Suprapubic skin (tissue), 4 donors: ENCODE data around the gene ARID5A. TPM values are rescaled to one million over a fixed set of nuclear protein-coding genes. Genes with fewer than 3 reads are reported as not detected.
"Not testable (repeated sequence)": the region's sequence is repeated elsewhere in the genome, so short reads cannot be mapped to it uniquely, and the experiment has no call there.

Experiments
- DNase-seq, 2 donors: peaks; one replicate each; pipeline ENCODE4 v3.0.0-alpha.2; 2019; ENCODE audit warnings: low spot score in 2 of 2
- H3K27ac ChIP-seq: fragments of 200-600 bp; sonication (generic); one replicate; pipeline ENCODE4 v1.5.1; 2019
- H3K27me3 ChIP-seq: fragments of 200-600 bp; sonication (generic); one replicate; pipeline ENCODE4 v1.5.1; 2019
- H3K36me3 ChIP-seq: fragments of 200-600 bp; sonication (generic); one replicate; pipeline ENCODE4 v1.5.1; 2019
- H3K4me1 ChIP-seq: fragments of 200-600 bp; sonication (generic); one replicate; pipeline ENCODE4 v1.5.1; 2019
- H3K4me3 ChIP-seq: fragments of 200-600 bp; sonication (generic); one replicate; pipeline ENCODE4 v1.5.1; 2019; ENCODE audit warnings: mild to moderate bottlenecking
- H3K9me3 ChIP-seq: fragments of 200-600 bp; sonication (generic); one replicate; pipeline ENCODE4 v1.5.1; 2019
- CTCF ChIP-seq, 2 donors: fragments of 200-600 bp in 1 of 2; fragments of 450-650 bp in 1 of 2; sonication (generic) in 1 of 2; IDR thresholded peaks; one replicate each; pipeline ENCODE4 v1.5.1; 2016 to 2019; ENCODE audit warnings: antibody characterized with exemption in 2 of 2, mild to moderate bottlenecking in 1 of 2, moderate library complexity in 1 of 2
- EP300 ChIP-seq: sonication (generic); formaldehyde crosslinking; IDR thresholded peaks from one replicate; pipeline ENCODE4 v1.6.1; 2017; ENCODE audit warnings: antibody characterized with exemption
- POLR2A ChIP-seq, 2 donors: fragments of 450-650 bp; IDR thresholded peaks; one replicate each; pipeline ENCODE4 v1.6.1; 2017; ENCODE audit warnings: antibody characterized with exemption in 2 of 2, mild to moderate bottlenecking in 2 of 2, moderate library complexity in 2 of 2
- POLR2AphosphoS5 ChIP-seq, 3 donors: sonication (generic); formaldehyde crosslinking; IDR thresholded peaks; one replicate each; pipeline ENCODE4 v1.6.1; 2017; ENCODE audit warnings: antibody characterized with exemption in 3 of 3
- WGBS: methylation state at CpG from one replicate; pipeline ENCODE4 v1.1.5; 2018; 5-methylcytosine and 5-hydroxymethylcytosine counted together
- total RNA-seq, 4 donors: library from RNA; depleted of rRNA; stranded (reverse); fragments of >200 nt; gene quantifications; one replicate each; pipeline ENCODE4 v1.1.0, GENCODE V29; 2016

Gene ARID5A
- total RNA-seq, 4 donors from 2014 or later: 11.4 to 22.4 (median 15.0) TPM

GRCh38 chr2:96493072-96493471 lies 43.5 kb upstream of the ARID5A start:
- H3K27me3 ChIP-seq: no peaks in the 10 kb centered on the region
- H3K9me3 ChIP-seq: peaks cover 9% of the 10 kb centered on the region
- H3K36me3 ChIP-seq: no peaks in the 10 kb centered on the region
- no peak overlapping the region for H3K4me3 ChIP-seq
- no peaks in the 10 kb centered on the region for H3K4me1 ChIP-seq
- no peak for TF ChIP-seq EP300
- no peak for TF ChIP-seq CTCF (IDR thresholded peaks at IDR 0.05)
- no peak for TF ChIP-seq POLR2AphosphoS5 (IDR thresholded peaks at IDR 0.05)
- TF ChIP-seq POLR2A (IDR thresholded peaks at IDR 0.05): no peak
- no peak overlapping the region for H3K27ac ChIP-seq
- WGBS: 80% methylated on average over 5 of the region's 5 CpGs
- no peak for DNase-seq

DNA sequence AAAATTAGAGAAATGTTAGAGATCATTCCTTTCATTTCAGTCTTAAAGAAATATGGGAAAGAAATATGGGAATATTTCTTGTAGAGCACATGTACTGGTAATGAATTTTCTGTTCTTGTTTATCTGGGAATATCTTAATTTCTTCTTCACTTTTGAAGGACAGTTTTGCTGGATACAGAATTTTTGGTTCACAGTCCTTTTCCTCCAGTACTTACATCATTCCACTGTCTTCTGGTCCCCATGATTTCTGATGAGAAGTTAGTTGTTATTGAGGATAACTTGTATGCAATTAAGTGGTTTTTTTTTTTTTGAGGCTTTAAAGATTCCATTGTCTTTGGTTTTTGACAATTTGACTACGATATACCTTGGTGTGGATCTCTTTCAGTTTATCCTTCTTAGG lies 42.4 kb upstream of the ARID5A start:
- whole genome bisulfite sequencing: 95% methylated on average over 1 of the region's 1 CpG
- Histone ChIP-seq H3K9me3 (peaks cover 9% of the 10 kb centered on the region), H3K4me1 (no peaks in the 10 kb centered on the region), H3K27ac (no peak overlapping the region), H3K27me3 (no peaks in the 10 kb centered on the region), H3K4me3 (no peak overlapping the region), H3K36me3 (no peaks in the 10 kb centered on the region)
- DNase-seq: no peak
- TF ChIP-seq CTCF (IDR thresholded peaks at IDR 0.05): no peak
- no peak for TF ChIP-seq EP300
- TF ChIP-seq POLR2A (IDR thresholded peaks at IDR 0.05): no peak
- TF ChIP-seq POLR2AphosphoS5 (IDR thresholded peaks at IDR 0.05): no peak

DNA sequence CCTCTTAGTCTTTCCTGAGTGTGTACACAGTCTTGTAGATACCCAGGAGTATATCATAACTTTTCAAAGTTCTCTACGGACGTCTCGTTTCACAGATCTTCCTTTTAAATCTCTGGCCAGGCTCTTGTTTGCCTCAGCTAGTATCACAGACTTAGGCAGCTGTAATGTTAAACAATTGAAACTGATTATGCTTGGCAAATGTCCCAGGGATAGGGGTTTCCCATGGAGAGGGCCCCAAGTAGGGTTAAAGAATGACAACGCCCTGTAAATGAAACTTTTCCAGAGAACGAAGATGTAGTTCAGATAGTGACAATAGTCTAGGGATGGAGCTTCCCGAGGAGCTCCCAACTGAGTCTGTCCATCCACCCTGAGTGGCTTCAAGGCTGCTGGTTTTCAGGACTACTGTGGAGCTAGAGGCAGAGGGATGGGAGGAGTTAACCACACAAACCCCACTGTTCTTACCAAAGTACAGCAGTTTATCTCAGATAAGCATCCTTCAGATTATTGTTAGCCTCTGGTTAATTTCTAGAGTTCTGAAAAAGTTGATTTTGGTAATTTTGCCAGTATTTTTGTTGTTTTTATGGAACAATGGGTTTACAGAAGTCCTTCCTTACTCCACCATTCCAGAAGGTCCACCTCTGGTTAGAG lies 40.4 kb upstream of the ARID5A start:
- Histone ChIP-seq H3K36me3 (no peaks in the 10 kb centered on the region), H3K4me3 (no peak overlapping the region), H3K27me3 (peaks cover 14% of the 10 kb centered on the region), H3K4me1 (no peaks in the 10 kb centered on the region), H3K27ac (no peak overlapping the region), H3K9me3 (peaks cover 9% of the 10 kb centered on the region)
- TF ChIP-seq POLR2AphosphoS5 (IDR thresholded peaks at IDR 0.05) (no peak), POLR2A (IDR thresholded peaks at IDR 0.05) (no peak), EP300 (no peak), CTCF (IDR thresholded peaks at IDR 0.05) (no peak)
- WGBS: 41% methylated on average over 6 of the region's 6 CpGs
- no peak for DNase-seq

GRCh38 chr2:96498021-96498431 lies 38.5 kb upstream of the ARID5A start:
- 57% methylated on average over 9 of the region's 12 CpGs for WGBS
- Histone ChIP-seq H3K4me3 (no peak overlapping the region), H3K27me3 (peaks cover 25% of the 10 kb centered on the region), H3K9me3 (peaks cover 9% of the 10 kb centered on the region), H3K36me3 (no peaks in the 10 kb centered on the region), H3K4me1 (peaks cover 15% of the 10 kb centered on the region), H3K27ac (no peak overlapping the region)
- no peak for DNase-seq
- TF ChIP-seq POLR2A (IDR thresholded peaks at IDR 0.05): no peak
- no peak for TF ChIP-seq CTCF (IDR thresholded peaks at IDR 0.05)
- no peak for TF ChIP-seq EP300
- no peak for TF ChIP-seq POLR2AphosphoS5 (IDR thresholded peaks at IDR 0.05)

DNA sequence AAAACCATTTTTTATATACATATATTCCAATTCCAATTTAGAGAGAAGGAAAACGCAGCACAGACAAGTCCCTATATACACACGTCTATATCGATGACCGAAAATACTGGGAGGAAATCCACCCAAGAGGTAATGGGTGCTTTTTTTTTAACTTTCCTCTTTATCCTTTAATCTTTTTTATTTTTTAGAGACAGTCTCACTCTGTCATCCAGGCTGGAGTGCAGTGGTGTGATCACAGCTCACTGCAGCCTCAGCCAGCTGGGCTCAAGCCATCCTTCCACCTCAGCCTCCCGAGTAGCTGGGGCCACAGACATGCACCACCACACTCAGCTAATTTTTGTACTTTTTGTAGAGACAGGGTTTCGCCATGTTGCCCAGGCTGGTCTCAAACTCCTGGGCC lies 37.9 kb upstream of the ARID5A start:
- H3K27me3 ChIP-seq: peaks cover 25% of the 10 kb centered on the region
- H3K9me3 ChIP-seq, DNase-seq, H3K27ac ChIP-seq, H3K36me3 ChIP-seq, H3K4me3 ChIP-seq: not testable (repeated sequence)
- WGBS: 83% methylated on average over 6 of the region's 6 CpGs
- peaks cover 15% of the 10 kb centered on the region for H3K4me1 ChIP-seq
